Activated naive CD8-positive, alpha-beta T cell treated with anti-CD3 and anti-CD28 coated beads, Interleukin-2, amount 50 U/mL, for 24 hours (primary cell): ENCODE measurements around the gene RYK.
"Not testable (repeated sequence)": the region's sequence is repeated elsewhere in the genome, so short reads cannot be mapped to it uniquely, and the experiment has no call there.

ENCODE experiments used
- ATAC-seq: fragments of 150-1000 bp; cut with Tn5 transposase; one replicate; pipeline ENCODE4 v1.10.0; 2021
- DNase-seq: peaks from one replicate; pipeline ENCODE4 v3.0.0; 2021
- H3K27ac Mint-ChIP-seq: one replicate; pipeline ENCODE4 v1.8.0; 2021; ENCODE audit warnings: mild to moderate bottlenecking, mixed read lengths
- H3K27me3 Mint-ChIP-seq: one replicate; pipeline ENCODE4 v1.8.0; 2021; ENCODE audit warnings: mixed read lengths
- H3K36me3 Mint-ChIP-seq: one replicate; pipeline ENCODE4 v1.8.0; 2021; ENCODE audit warnings: low read depth, mixed read lengths
- H3K4me1 Mint-ChIP-seq: one replicate; pipeline ENCODE4 v1.8.0; 2021; ENCODE audit warnings: mixed read lengths
- H3K4me3 Mint-ChIP-seq: one replicate; pipeline ENCODE4 v1.8.0; 2021; ENCODE audit warnings: mild to moderate bottlenecking, moderate library complexity, mixed read lengths
- H3K9me3 Mint-ChIP-seq: one replicate; pipeline ENCODE4 v1.8.0; 2021; ENCODE audit warnings: mixed read lengths

Gene RYK

DNA sequence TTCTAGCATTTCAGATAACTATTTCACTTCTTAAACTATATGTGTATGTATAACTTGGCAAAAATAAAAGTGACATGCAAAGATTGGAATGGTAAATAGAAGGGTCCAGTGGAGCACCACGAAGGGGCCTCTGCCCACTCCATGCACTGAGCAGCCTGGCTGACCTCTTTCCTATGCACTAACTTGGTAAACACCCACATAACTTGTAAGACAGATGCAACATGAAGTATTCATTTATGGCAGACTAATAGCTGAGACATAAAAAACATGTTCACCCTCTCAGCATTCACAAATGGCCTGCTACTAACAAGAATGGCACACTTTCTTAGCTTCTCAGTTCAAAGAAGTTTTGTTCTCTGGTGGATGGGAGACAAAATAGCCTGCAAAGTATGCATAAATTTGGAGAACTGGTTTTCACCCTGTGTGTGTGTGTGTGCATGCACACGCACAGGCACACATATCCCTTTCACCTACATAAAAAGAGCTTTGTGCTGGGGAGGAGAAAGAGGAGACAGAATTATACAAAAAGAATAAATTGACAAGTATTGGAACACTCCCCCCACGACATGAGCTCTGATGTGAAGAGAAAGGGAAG lies 26.5 kb upstream of the RYK start:
- DNase-seq (no peak), ATAC-seq (no peak)
- Mint-ChIP-seq H3K4me1 (no peaks in the 10 kb centered on the region), H3K36me3 (peaks cover 2% of the 10 kb centered on the region), H3K27me3 (peaks cover 49% of the 10 kb centered on the region), H3K9me3 (no peaks in the 10 kb centered on the region), H3K27ac (no peak overlapping the region), H3K4me3 (no peak overlapping the region)

GRCh38 chr3:134276086-134276485 lies 25.4 kb upstream of the RYK start:
- H3K36me3 Mint-ChIP-seq = peaks cover 2% of the 10 kb centered on the region
- peaks cover 45% of the 10 kb centered on the region for H3K27me3 Mint-ChIP-seq
- no peaks in the 10 kb centered on the region for H3K9me3 Mint-ChIP-seq
- H3K4me1 Mint-ChIP-seq = no peaks in the 10 kb centered on the region
- H3K27ac Mint-ChIP-seq = no peak overlapping the region
- no peak for DNase-seq
- ATAC-seq = no peak
- H3K4me3 Mint-ChIP-seq = no peak overlapping the region

- not testable (repeated sequence) for DNase-seq, H3K4me1 Mint-ChIP-seq, H3K9me3 Mint-ChIP-seq, H3K36me3 Mint-ChIP-seq, ATAC-seq, H3K4me3 Mint-ChIP-seq, H3K27ac Mint-ChIP-seq
- peaks cover 51% of the 10 kb centered on the region for H3K27me3 Mint-ChIP-seq
Measured at GRCh38 chr3:134275110-134275509, 24.5 kb upstream of the RYK start.

- Mint-ChIP-seq H3K27me3 (peaks cover 47% of the 10 kb centered on the region), H3K4me1 (no peaks in the 10 kb centered on the region), H3K36me3 (peaks cover 2% of the 10 kb centered on the region), H3K27ac (no peak overlapping the region), H3K4me3 (no peak overlapping the region), H3K9me3 (no peaks in the 10 kb centered on the region)
- DNase-seq (no peak), ATAC-seq (no peak)
Measured at GRCh38 chr3:134274571-134274970, 23.9 kb upstream of the RYK start.

GRCh38 chr3:134267996-134268395 lies 17.3 kb upstream of the RYK start:
- no peak for ATAC-seq
- Mint-ChIP-seq H3K9me3 (no peaks in the 10 kb centered on the region), H3K4me3 (no peak overlapping the region), H3K27ac (no peak overlapping the region), H3K4me1 (peaks cover 9% of the 10 kb centered on the region), H3K36me3 (no peaks in the 10 kb centered on the region), H3K27me3 (peaks cover 49% of the 10 kb centered on the region)
- DNase-seq = no peak

DNA sequence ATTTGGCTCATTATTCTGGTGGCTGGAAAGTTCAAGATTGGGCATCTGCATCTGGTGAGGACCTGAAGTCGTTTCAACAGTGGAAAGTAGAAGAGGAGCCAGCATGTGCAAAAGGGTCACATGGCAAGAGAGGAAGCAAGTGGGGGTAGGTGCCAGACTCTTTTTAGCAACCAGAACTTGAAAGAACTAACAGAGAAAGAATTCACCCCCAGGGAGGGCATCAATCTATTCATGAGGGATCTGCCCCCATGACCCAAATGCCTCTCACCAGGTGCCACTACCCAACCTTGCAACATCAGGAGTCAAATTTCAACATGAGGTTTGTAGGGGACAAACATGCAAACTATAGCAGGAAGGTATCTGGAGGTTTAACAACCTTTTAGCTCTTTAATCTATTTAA lies 10.3 kb upstream of the RYK start:
- H3K27me3 Mint-ChIP-seq = peaks cover 44% of the 10 kb centered on the region
- H3K27ac Mint-ChIP-seq = no peak overlapping the region

GRCh38 chr3:134258761-134259347 lies 8.2 kb upstream of the RYK start:
- Mint-ChIP-seq H3K9me3 (no peaks in the 10 kb centered on the region), H3K4me3 (no peak overlapping the region), H3K27me3 (peaks cover 40% of the 10 kb centered on the region), H3K4me1 (peaks cover 23% of the 10 kb centered on the region), H3K27ac (no peak overlapping the region), H3K36me3 (no peaks in the 10 kb centered on the region)
- no peak for DNase-seq
- no peak for ATAC-seq

More for the DNA sequence above, 10.3 kb upstream of the RYK start:
- DNase-seq (no peak), ATAC-seq (no peak)
- H3K9me3 Mint-ChIP-seq = no peaks in the 10 kb centered on the region
- H3K4me1 Mint-ChIP-seq = peaks cover 15% of the 10 kb centered on the region
- no peaks in the 10 kb centered on the region for H3K36me3 Mint-ChIP-seq
- no peak overlapping the region for H3K4me3 Mint-ChIP-seq

DNA sequence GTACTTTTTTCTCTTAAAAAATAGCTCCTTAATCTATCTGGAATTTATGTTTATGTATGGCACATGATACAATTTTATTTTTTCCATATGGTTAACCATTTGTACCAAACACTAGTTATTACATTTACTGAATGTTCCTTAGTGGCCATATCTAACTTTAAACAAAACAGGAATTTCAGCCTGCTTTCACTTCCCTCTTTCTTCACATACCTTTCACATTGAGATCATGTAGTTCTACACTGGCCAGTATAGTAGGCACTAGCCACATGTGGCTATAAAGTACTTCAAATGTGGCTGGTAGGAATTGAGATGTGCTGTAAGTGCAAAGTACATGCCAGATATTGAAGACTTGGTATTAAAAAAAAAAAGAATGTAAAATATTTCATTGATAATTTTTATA lies 4.7 kb upstream of the RYK start:
- H3K9me3 Mint-ChIP-seq = no peaks in the 10 kb centered on the region
- ATAC-seq (no peak), DNase-seq (no peak)
- H3K27me3 Mint-ChIP-seq = peaks cover 25% of the 10 kb centered on the region
- H3K27ac Mint-ChIP-seq = no peak overlapping the region
- H3K4me1 Mint-ChIP-seq = peaks cover 43% of the 10 kb centered on the region
- H3K36me3 Mint-ChIP-seq = no peaks in the 10 kb centered on the region
- H3K4me3 Mint-ChIP-seq = no peak overlapping the region

DNA sequence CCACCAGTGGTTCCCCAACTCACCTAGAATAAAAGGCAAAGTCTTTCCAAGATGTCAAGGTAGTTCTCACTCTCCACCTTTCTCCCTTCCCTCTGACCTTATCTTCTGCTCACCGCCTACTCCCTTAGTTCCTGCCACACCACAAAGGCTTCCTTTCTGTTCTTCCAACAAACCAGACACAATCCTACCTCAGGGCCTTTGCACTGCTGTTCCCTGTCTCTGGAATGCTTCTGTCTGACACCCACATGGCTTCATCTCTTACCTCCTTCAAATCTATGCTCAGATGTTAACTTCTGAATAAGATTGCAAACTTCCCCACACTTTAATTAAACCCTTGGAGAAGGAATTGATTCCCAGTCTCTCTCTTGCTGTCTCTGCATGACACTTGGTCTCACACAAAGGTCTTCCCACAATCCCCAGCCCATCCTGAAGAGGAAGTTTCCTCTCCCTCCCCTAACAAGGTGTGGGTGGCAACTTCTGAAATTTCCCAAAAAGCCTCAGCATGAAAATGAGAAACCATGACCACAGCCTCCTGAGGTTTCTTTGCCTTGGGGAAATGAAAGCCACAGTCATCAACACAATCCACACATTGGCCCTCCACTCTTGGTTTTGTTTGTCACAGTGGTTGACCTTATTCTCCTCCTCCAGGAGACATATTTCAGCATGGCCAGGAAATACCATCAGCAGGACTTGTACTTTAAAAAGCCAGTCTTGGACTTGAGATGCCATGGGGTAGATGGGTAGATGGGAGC lies 3.0 kb upstream of the RYK start:
- peaks cover 56% of the 10 kb centered on the region for H3K4me1 Mint-ChIP-seq
- peak; percentile 44 for ATAC-seq
- H3K27ac Mint-ChIP-seq = peak overlapping the region; percentile 33
- H3K36me3 Mint-ChIP-seq = peaks cover 5% of the 10 kb centered on the region
- no peaks in the 10 kb centered on the region for H3K9me3 Mint-ChIP-seq
- peaks cover 15% of the 10 kb centered on the region for H3K27me3 Mint-ChIP-seq
- DNase-seq = no peak
- peak overlapping the region; percentile 45 for H3K4me3 Mint-ChIP-seq

GRCh38 chr3:134252766-134253165 lies 2.1 kb upstream of the RYK start:
- Mint-ChIP-seq H3K4me1 (peaks cover 65% of the 10 kb centered on the region), H3K27ac (no peak overlapping the region), H3K27me3 (peaks cover 13% of the 10 kb centered on the region), H3K9me3 (no peaks in the 10 kb centered on the region), H3K4me3 (no peak overlapping the region), H3K36me3 (peaks cover 6% of the 10 kb centered on the region)
- DNase-seq = no peak
- no peak for ATAC-seq

GRCh38 chr3:134251731-134252391 lies 1.2 kb upstream of the RYK start:
- Mint-ChIP-seq H3K9me3 (peaks cover 3% of the 10 kb centered on the region), H3K27ac (peak overlapping the region; percentile 38), H3K4me3 (peak overlapping the region; percentile 54), H3K4me1 (peaks cover 74% of the 10 kb centered on the region), H3K36me3 (peaks cover 9% of the 10 kb centered on the region), H3K27me3 (peaks cover 13% of the 10 kb centered on the region)
- DNase-seq = no peak
- no peak for ATAC-seq

DNA sequence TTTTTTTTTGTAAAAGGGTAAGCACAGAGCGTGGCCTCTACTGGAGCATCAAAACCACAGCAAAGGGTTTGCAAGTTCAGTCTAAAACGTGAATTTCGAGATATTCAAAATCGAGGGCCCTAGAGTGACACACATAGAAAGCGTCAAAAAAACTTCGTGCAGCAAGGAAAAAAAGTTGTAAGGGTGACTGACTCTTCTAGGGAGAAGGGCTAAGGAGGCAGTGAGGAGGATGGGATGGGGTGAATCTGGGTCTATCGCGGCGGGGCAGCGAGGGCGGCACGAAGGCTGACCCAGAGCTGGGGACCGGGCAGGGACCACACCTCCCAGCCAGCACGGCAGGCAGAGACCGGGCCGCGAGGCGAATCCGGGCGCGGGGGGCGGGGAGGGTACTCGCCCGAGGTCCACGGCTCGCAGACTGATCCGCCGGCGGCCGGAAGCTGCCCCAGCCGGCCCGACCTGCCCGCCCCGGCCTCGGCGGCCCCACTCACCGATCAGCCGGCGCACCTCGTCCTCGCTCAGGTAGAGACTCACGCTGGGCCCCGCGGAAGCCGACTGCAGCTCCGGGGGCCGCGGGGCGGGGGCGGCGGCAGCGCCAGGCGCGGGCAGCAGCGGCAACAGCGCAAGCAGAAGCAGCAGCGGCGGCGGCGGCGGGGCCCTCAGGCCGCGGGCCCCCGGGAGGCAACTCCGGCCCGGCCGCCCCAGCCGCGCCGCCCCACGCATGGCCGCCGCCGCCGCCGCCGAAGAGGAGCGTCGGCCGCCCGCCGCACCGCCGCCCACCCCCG lies 533 bp downstream of the RYK start:
- ATAC-seq = peak; percentile 41
- H3K4me3 Mint-ChIP-seq = peak overlapping the region; percentile 94
- peak; percentile 61 for DNase-seq
- H3K9me3 Mint-ChIP-seq = peaks cover 3% of the 10 kb centered on the region
- H3K27me3 Mint-ChIP-seq = peaks cover 5% of the 10 kb centered on the region
- H3K36me3 Mint-ChIP-seq = peaks cover 17% of the 10 kb centered on the region
- peaks cover 78% of the 10 kb centered on the region for H3K4me1 Mint-ChIP-seq
- peak overlapping the region; percentile 94 for H3K27ac Mint-ChIP-seq

DNA sequence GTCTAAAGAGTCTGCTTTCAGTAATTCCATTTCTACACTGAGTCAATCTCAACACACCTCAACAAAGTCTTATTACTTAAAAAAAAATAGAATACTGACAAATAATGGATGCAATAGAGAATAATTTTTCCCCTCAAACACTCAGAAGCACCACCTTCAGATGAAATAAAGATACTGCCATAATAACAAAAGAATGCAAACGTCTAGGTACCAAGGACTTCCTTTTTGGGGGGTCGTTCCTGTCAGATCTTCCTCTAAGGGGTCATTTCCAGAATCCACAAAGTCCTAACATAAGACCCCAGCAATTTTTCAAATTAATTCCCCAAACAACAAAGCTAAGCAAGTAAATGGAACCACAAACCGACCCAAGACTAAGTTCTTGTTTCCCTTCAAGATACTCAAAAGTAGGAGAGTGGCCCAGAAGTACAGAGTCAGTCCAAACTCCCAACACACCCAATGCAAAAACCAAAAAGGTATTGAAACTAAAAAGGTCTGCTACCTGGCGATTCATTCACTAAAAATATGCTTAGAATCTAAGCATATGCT lies 1.3 kb downstream of the RYK start:
- DNase-seq = no peak
- H3K9me3 Mint-ChIP-seq = peaks cover 3% of the 10 kb centered on the region
- H3K27me3 Mint-ChIP-seq = peaks cover 2% of the 10 kb centered on the region
- ATAC-seq = no peak
- peak overlapping the region; percentile 94 for H3K27ac Mint-ChIP-seq
- peaks cover 20% of the 10 kb centered on the region for H3K36me3 Mint-ChIP-seq
- H3K4me3 Mint-ChIP-seq = peak overlapping the region; percentile 94
- H3K4me1 Mint-ChIP-seq = peaks cover 82% of the 10 kb centered on the region

DNA sequence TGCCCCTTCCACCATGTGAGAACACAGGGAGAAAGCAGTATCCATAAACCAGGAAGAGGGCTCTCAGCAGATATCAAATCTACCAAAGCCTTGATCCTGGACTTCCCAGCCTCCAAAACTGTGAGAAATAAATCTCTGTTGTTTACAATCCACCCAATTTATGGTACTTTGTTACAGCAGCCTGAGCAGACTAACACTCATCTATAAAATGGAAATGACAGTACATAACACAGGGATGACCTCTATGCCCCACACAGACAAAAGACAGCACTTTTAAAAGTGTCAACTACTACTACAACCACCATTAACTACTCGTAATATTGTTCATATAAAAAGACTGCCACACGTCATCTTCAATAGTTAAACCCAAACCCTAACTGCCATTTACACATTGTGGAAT lies 5.7 kb downstream of the RYK start:
- ATAC-seq = no peak
- Mint-ChIP-seq H3K4me3 (no peak overlapping the region), H3K36me3 (peaks cover 23% of the 10 kb centered on the region), H3K9me3 (peaks cover 3% of the 10 kb centered on the region), H3K27ac (no peak overlapping the region), H3K4me1 (peaks cover 97% of the 10 kb centered on the region), H3K27me3 (no peaks in the 10 kb centered on the region)
- DNase-seq = no peak
